H1 (cell line): ENCODE measurements around the gene PPP2R2D. TPM values are rescaled to one million over a fixed set of nuclear protein-coding genes. Genes with fewer than 3 reads are reported as not detected.

Experiments
- BCL11A ChIP-seq, 2 experiments: IDR thresholded peaks; one replicate each; pipeline ENCODE4 v1.6.1; 2011; ENCODE audit warnings: low read depth in 2 of 2, low read length in 2 of 2, mild to moderate bottlenecking in 2 of 2
- CHD1 ChIP-seq: IDR thresholded peaks from 2 replicates; pipeline ENCODE4 v1.6.1; 2012; ENCODE audit warnings: low read depth, low read length, improper control_type of control experiment
- MAX ChIP-seq: IDR thresholded peaks from 2 replicates; pipeline ENCODE4 v1.6.1; 2012; ENCODE audit warnings: inconsistent platforms
- RAD21 ChIP-seq, 2 experiments: IDR thresholded peaks in 1 of 2; conservative IDR thresholded peaks in 1 of 2; 2 replicates each; pipeline ENCODE4 v1.6.1; 2011; ENCODE audit warnings: low read depth in 2 of 2, low read length in 2 of 2, improper control_type of control experiment in 1 of 2, inconsistent platforms in 1 of 2, mild to moderate bottlenecking in 1 of 2, moderate library complexity in 1 of 2
- polyA plus RNA-seq, 7 experiments: library from polyadenylated mRNA; depleted of rRNA in 3 of 7; stranded (reverse) in 5 of 7; unstranded in 2 of 7; fragments of >200 nt in 5 of 7; fragments of 200-250 nt in 2 of 7; gene quantifications; 1 replicate in 5 of 7; 2 replicates in 1 of 7; 4 replicates in 1 of 7; pipeline versions ENCODE4 v1.2.1 to v1.2.3, GENCODE V29; 2011 to 2013; ENCODE audit warnings: missing spikeins in 2 of 7, mixed read lengths in 2 of 7
- total RNA-seq: library from RNA; stranded (reverse); fragmentation: NEBNext Ultra II Directional; extraction: Animal tissue kit (Norgen Biotek cat#: 25700); gene quantifications from 2 replicates; pipeline ENCODE4 v1.2.1, GENCODE V29; 2021

PPP2R2D gene
- total and polyA plus RNA-seq, 2 of the 8 experiments (the other 6 are each of a cell fraction or from before 2014, with no cell fraction given) = 25.4 to 32.8 TPM

- TF ChIP-seq RAD21 (IDR thresholded peaks at IDR 0.05 in 1 of 2, conservative IDR thresholded peaks at IDR 0.05 in 1 of 2; ENCODE audit: low read depth in 2 of 2, low read length in 2 of 2) (no peak), MAX (no peak), BCL11A (IDR thresholded peaks at IDR 0.05; ENCODE audit: low read depth in 2 of 2, low read length in 2 of 2) (no peak), CHD1 (no peak)
These were observed 106.9 kb downstream of the PPP2R2D start (continued) for GRCh38 chr10:132007681-132008080.

Other genes with a start within 250 kb of the PPP2R2D start
- 25.8 and 26.4 TPM in 2 replicates for gene BNIP3, start 80.9 kb downstream of the PPP2R2D start, total RNA-seq
- 58.9 and 75.1 TPM in 2 replicates for gene BNIP3, start 80.9 kb downstream of the PPP2R2D start, polyA plus RNA-seq (2011; rRNA removed)
- 0.84 and 0.91 TPM in 2 replicates for gene JAKMIP3, start 164.9 kb downstream of the PPP2R2D start, total RNA-seq
- gene JAKMIP3, start 164.9 kb downstream of the PPP2R2D start, polyA plus RNA-seq (2011; rRNA removed) = 0.82 and 0.83 TPM in 2 replicates